K562 (cell line): Measurements from ENCODE around the gene CPSF4. TPM values are rescaled to one million over a fixed set of nuclear protein-coding genes. Genes with fewer than 3 reads are reported as not detected.

Source experiments
- CBX8 ChIP-seq: fragments of 200-600 bp; sonication (generic); IDR thresholded peaks from 2 replicates; pipeline ENCODE4 v1.6.1; 2012; ENCODE audit warnings: borderline replicate concordance, mixed run types, low read depth, mild to moderate bottlenecking, moderate library complexity, mixed read lengths, low read length, control low read depth, inconsistent platforms; ENCODE audit not compliant: poor library complexity, severe bottlenecking; ENCODE audit errors: extremely low read depth
- ELF2 ChIP-seq: fragments of 250-450 bp; sonication (Bioruptor Pico); IDR thresholded peaks from 2 replicates; pipeline ENCODE4 v1.5.0; 2021; ENCODE audit warnings: mild to moderate bottlenecking
- FOS ChIP-seq: IDR thresholded peaks from 3 replicates; pipeline ENCODE4 v1.6.1; 2011; ENCODE audit not compliant: insufficient read length; ENCODE audit errors: extremely low read depth
- FOXM1 ChIP-seq, 2 experiments: fragments of 450-650 bp in 1 of 2; sonication (generic) in 1 of 2; formaldehyde crosslinking in 1 of 2; IDR thresholded peaks; 2 replicates each; pipeline versions ENCODE4 v1.6.1 to v1.9.0; 2017 to 2022; ENCODE audit warnings: low read depth in 2 of 2, mild to moderate bottlenecking in 2 of 2, missing genetic modification reagents in 1 of 2, moderate library complexity in 1 of 2
- NFYB ChIP-seq: IDR thresholded peaks from 2 replicates; pipeline ENCODE4 v1.6.1; 2011; ENCODE audit warnings: mild to moderate bottlenecking, moderate library complexity; ENCODE audit not compliant: insufficient read length; ENCODE audit errors: extremely low read depth
- PRMT5 ChIP-seq: sonication (generic); formaldehyde crosslinking; IDR thresholded peaks from 2 replicates; pipeline ENCODE4 v1.5.0; 2020; ENCODE audit warnings: missing genetic modification reagents
- RNF219 ChIP-seq: fragments of 250-450 bp; sonication (Bioruptor Pico); IDR thresholded peaks from 2 replicates; pipeline ENCODE4 v1.5.0; 2022; ENCODE audit warnings: mild to moderate bottlenecking
- SPI1 ChIP-seq: IDR thresholded peaks from 2 replicates; pipeline ENCODE4 v1.6.1; 2011; ENCODE audit warnings: low read depth, low read length, control low read depth, borderline replicate concordance
- SRF ChIP-seq, 2 experiments: fragments of 250-450, 450-650 bp in 1 of 2; sonication (Bioruptor Pico) in 1 of 2; sonication (generic) in 1 of 2; formaldehyde crosslinking; IDR thresholded peaks; 2 replicates each; pipeline versions ENCODE4 v1.5.0 to v1.5.1; 2020 to 2022; ENCODE audit warnings: mild to moderate bottlenecking in 1 of 2, missing genetic modification reagents in 1 of 2
- XRCC4 ChIP-seq: IDR thresholded peaks from one replicate; pipeline ENCODE4 v1.6.1; 2011; ENCODE audit not compliant: insufficient read depth, insufficient read length; ENCODE audit errors: extremely low read depth
- ZNF165 ChIP-seq: fragments of 250-450 bp; sonication (Bioruptor Pico); IDR thresholded peaks from 2 replicates; pipeline ENCODE4 v1.4.0; 2020; ENCODE audit warnings: borderline replicate concordance
- ZNF431 ChIP-seq: sonication (generic); formaldehyde crosslinking; IDR thresholded peaks from 2 replicates; pipeline ENCODE4 v1.8.0; 2022; ENCODE audit warnings: mild to moderate bottlenecking, missing genetic modification reagents
- ZNF449 ChIP-seq: fragments of 250-450 bp; sonication (Bioruptor Pico); IDR thresholded peaks from 2 replicates; pipeline ENCODE4 v1.8.0; 2022; ENCODE audit warnings: moderate library complexity, mild to moderate bottlenecking, inconsistent platforms
- polyA plus RNA-seq, 8 experiments: library from polyadenylated mRNA; depleted of rRNA in 4 of 8; stranded (reverse) in 5 of 8; unstranded in 3 of 8; fragments of >200 nt; fragmentation: Nextera tagmentation in 2 of 8; fragmentation: Illumina TruSeq in 1 of 8; extraction: Ambion mirVana in 2 of 8; extraction: Trizol in 1 of 8; gene quantifications; 2 replicates each; pipeline versions ENCODE4 v1.2.1 to v1.2.3, GENCODE V29; 2011 to 2014; ENCODE audit warnings: inconsistent platforms in 1 of 8, missing spikeins in 1 of 8
- total RNA-seq, 7 experiments: library from RNA; depleted of rRNA in 6 of 7; stranded (reverse); fragments of >200 nt in 6 of 7; fragmentation: Illumina TruSeq in 2 of 7; extraction: Trizol in 2 of 7; gene quantifications; 2 replicates each; pipeline versions ENCODE4 v1.2.1 to v1.2.3, GENCODE V29; 2011 to 2021; ENCODE audit warnings: low replicate concordance in 1 of 7
- TF ChIP-seq, protein P1 (sequence below): IDR thresholded peaks from 2 replicates; pipeline ENCODE4 v1.6.1; 2012; ENCODE audit warnings: low read depth, low read length, improper control_type of control experiment, borderline replicate concordance
- TF ChIP-seq, protein P2 (sequence below): sonication (generic); formaldehyde crosslinking; IDR thresholded peaks from 2 replicates; pipeline ENCODE4 v1.8.0; 2022; ENCODE audit warnings: missing genetic modification reagents, mild to moderate bottlenecking, borderline replicate concordance

The CPSF4 gene
- total and polyA plus RNA-seq, 9 of the 15 experiments (the other 6 are each of a cell fraction or from before 2014, with no cell fraction given), result 16.9 to 118 (median 71.7) TPM

- TF ChIP-seq FOXM1 (IDR thresholded peaks at IDR 0.05; ENCODE audit: low read depth), result no peak
- 0 out of 2 replicates have a peak, but pooled peaks have one; percentile 64 for TF ChIP-seq FOXM1 (CRISPR knock-in tag; IDR thresholded peaks at IDR 0.05; ENCODE audit: low read depth)
- TF ChIP-seq CBX8, result no peak
- no peak for TF ChIP-seq ZNF449 (CRISPR knock-in tag)
- peak; percentile 100 for TF ChIP-seq SPI1
- TF ChIP-seq, protein P1, sequence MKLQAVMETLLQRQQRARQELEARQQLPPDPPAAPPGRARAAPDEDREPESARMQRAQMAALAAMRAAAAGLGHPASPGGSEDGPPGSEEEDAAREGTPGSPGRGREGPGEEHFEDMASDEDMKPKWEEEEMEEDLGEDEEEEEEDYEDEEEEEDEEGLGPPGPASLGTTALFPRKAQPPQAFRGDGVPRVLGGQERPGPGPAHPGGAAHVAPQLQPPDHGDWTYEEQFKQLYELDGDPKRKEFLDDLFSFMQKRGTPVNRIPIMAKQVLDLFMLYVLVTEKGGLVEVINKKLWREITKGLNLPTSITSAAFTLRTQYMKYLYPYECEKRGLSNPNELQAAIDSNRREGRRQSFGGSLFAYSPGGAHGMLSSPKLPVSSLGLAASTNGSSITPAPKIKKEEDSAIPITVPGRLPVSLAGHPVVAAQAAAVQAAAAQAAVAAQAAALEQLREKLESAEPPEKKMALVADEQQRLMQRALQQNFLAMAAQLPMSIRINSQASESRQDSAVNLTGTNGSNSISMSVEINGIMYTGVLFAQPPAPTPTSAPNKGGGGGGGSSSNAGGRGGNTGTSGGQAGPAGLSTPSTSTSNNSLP, result no peak
- peak; percentile 4; the same call in 1 of the 2 replicates for TF ChIP-seq ZNF431 (CRISPR knock-in tag)
- TF ChIP-seq XRCC4, result no peak
- peak; percentile 83 for TF ChIP-seq ELF2 (CRISPR knock-in tag)
- TF ChIP-seq ZNF165, result no peak
- no peak for TF ChIP-seq PRMT5 (CRISPR knock-in tag)
- TF ChIP-seq SRF (CRISPR knock-in tag; IDR thresholded peaks at IDR 0.05), result peak in 1 of 2 experiments; percentile 92; a peak in 2 of 4 replicates
- TF ChIP-seq FOS, result peak; percentile 20
- TF ChIP-seq RNF219 (CRISPR knock-in tag), result no peak
- peak; percentile 76 for TF ChIP-seq NFYB
- TF ChIP-seq, protein P2, sequence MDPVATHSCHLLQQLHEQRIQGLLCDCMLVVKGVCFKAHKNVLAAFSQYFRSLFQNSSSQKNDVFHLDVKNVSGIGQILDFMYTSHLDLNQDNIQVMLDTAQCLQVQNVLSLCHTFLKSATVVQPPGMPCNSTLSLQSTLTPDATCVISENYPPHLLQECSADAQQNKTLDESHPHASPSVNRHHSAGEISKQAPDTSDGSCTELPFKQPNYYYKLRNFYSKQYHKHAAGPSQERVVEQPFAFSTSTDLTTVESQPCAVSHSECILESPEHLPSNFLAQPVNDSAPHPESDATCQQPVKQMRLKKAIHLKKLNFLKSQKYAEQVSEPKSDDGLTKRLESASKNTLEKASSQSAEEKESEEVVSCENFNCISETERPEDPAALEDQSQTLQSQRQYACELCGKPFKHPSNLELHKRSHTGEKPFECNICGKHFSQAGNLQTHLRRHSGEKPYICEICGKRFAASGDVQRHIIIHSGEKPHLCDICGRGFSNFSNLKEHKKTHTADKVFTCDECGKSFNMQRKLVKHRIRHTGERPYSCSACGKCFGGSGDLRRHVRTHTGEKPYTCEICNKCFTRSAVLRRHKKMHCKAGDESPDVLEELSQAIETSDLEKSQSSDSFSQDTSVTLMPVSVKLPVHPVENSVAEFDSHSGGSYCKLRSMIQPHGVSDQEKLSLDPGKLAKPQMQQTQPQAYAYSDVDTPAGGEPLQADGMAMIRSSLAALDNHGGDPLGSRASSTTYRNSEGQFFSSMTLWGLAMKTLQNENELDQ (CRISPR knock-in tag), result no peak
These were observed 34.5 kb downstream of the CPSF4 start (continued) for GRCh38 chr7:99473315-99473596.
